Measurements from ENCODE around the gene ARID4B. TPM values are rescaled to one million over a fixed set of nuclear protein-coding genes. Genes with fewer than 3 reads are reported as not detected.

ARID4B gene
- total RNA-seq, 1 experiment from 2014 or later, result 48.7 TPM

- intact Hi-C loops (cut with micrococcal nuclease), result no loop called here
- Mint-ChIP-seq H3K27ac (ENCODE audit: low read depth, unreplicated experiment) (no peak overlapping the region), H3K4me3 (ENCODE audit: unreplicated experiment) (no peak overlapping the region), H3K27me3 (ENCODE audit: insufficient read depth, unreplicated experiment) (no peaks in the 10 kb centered on the region), H3K36me3 (ENCODE audit: insufficient read depth, unreplicated experiment) (peaks cover 89% of the 10 kb centered on the region), H3K4me1 (ENCODE audit: insufficient read depth, unreplicated experiment) (no peaks in the 10 kb centered on the region), H3K9me3 (ENCODE audit: unreplicated experiment) (no peaks in the 10 kb centered on the region)
- ChIA-PET POLR2A (interaction anchor here (0.7 to 4.4 kb wide), 5 partner anchors 9 to 528 kb away, joined by 3 to 17 read pairs (median 3); partner anchors contain the start of gene RBM34), CTCF (interaction anchor here (1.3 kb wide), 1 partner anchor 21 kb away, joined by 6 read pairs; no protein-coding TSS in a partner anchor)
- BruUV-seq (replicated peaks), result no TSS peak
- no peak for DNase-seq (ENCODE audit: unreplicated experiment)
- TF ChIP-seq CTCF (IDR thresholded peaks at IDR 0.05; ENCODE audit: unreplicated experiment), result no peak
These were observed 191.9 kb downstream of the ARID4B start for GRCh38 chr1:235136111-235136510.

- POLR2A ChIA-PET, result interaction anchor here (0.6 to 4.4 kb wide), 5 partner anchors 9 to 367 kb away, joined by 3 to 17 read pairs (median 4); partner anchors contain the start of gene RBM34
- no peak overlapping the region for H3K27ac Mint-ChIP-seq (ENCODE audit: low read depth, unreplicated experiment)
These were observed 193.8 kb downstream of the ARID4B start for GRCh38 chr1:235134171-235134570.

GRCh38 chr1:235133086-235133485, 194.9 kb downstream of the ARID4B start:
- H3K36me3 Mint-ChIP-seq (ENCODE audit: insufficient read depth, unreplicated experiment), result peaks cover 99% of the 10 kb centered on the region
- no peak for TF ChIP-seq CTCF (IDR thresholded peaks at IDR 0.05; ENCODE audit: unreplicated experiment)
- H3K4me3 Mint-ChIP-seq (ENCODE audit: unreplicated experiment), result no peak overlapping the region
- ChIA-PET POLR2A (interaction anchor here (0.6 to 4.4 kb wide), 5 partner anchors 13 to 28 kb away, joined by 3 to 17 read pairs (median 3); partner anchors contain the start of gene RBM34), CTCF (interaction anchor here (0.6 to 1.7 kb wide), 6 partner anchors 11 to 646 kb away, joined by 3 to 5 read pairs (median 4); no protein-coding TSS in a partner anchor)
- H3K27me3 Mint-ChIP-seq (ENCODE audit: insufficient read depth, unreplicated experiment), result no peaks in the 10 kb centered on the region
- no peaks in the 10 kb centered on the region for H3K9me3 Mint-ChIP-seq (ENCODE audit: unreplicated experiment)
- intact Hi-C loops (cut with micrococcal nuclease), result no loop called here
- DNase-seq (ENCODE audit: unreplicated experiment), result no peak
- no peak overlapping the region for H3K27ac Mint-ChIP-seq (ENCODE audit: low read depth, unreplicated experiment)
- BruUV-seq (replicated peaks), result no TSS peak
- H3K4me1 Mint-ChIP-seq (ENCODE audit: insufficient read depth, unreplicated experiment), result no peaks in the 10 kb centered on the region

More at GRCh38 chr1:235134171-235134570, 193.8 kb downstream of the ARID4B start:
- BruUV-seq (replicated peaks), result no TSS peak
- H3K4me3 Mint-ChIP-seq (ENCODE audit: unreplicated experiment), result no peak overlapping the region
- TF ChIP-seq CTCF (IDR thresholded peaks at IDR 0.05; ENCODE audit: unreplicated experiment), result no peak
- peaks cover 100% of the 10 kb centered on the region for H3K36me3 Mint-ChIP-seq (ENCODE audit: insufficient read depth, unreplicated experiment)
- no peaks in the 10 kb centered on the region for H3K4me1 Mint-ChIP-seq (ENCODE audit: insufficient read depth, unreplicated experiment)
- DNase-seq (ENCODE audit: unreplicated experiment), result no peak
- no peaks in the 10 kb centered on the region for H3K27me3 Mint-ChIP-seq (ENCODE audit: insufficient read depth, unreplicated experiment)
- intact Hi-C loops (cut with micrococcal nuclease), result no loop called here
- CTCF ChIA-PET, result interaction anchor here (0.7 to 1.7 kb wide), 4 partner anchors 31 to 65 kb away, joined by 3 to 5 read pairs (median 4); no protein-coding TSS in a partner anchor
- H3K9me3 Mint-ChIP-seq (ENCODE audit: unreplicated experiment), result no peaks in the 10 kb centered on the region

- POLR2A ChIA-PET, result interaction anchor here (1.0 to 4.4 kb wide), 3 partner anchors 29 to 372 kb away, joined by 3 to 17 read pairs (median 4); partner anchors contain the start of genes B3GALNT2 and RBM34
- Mint-ChIP-seq H3K36me3 (ENCODE audit: insufficient read depth, unreplicated experiment) (peaks cover 90% of the 10 kb centered on the region), H3K27me3 (ENCODE audit: insufficient read depth, unreplicated experiment) (no peaks in the 10 kb centered on the region), H3K27ac (ENCODE audit: low read depth, unreplicated experiment) (no peak overlapping the region), H3K4me1 (ENCODE audit: insufficient read depth, unreplicated experiment) (peaks cover 2% of the 10 kb centered on the region), H3K4me3 (ENCODE audit: unreplicated experiment) (no peak overlapping the region), H3K9me3 (ENCODE audit: unreplicated experiment) (no peaks in the 10 kb centered on the region)
- no peak for DNase-seq (ENCODE audit: unreplicated experiment)
- CTCF ChIA-PET, result interaction anchor here (0.6 to 1.6 kb wide), 6 partner anchors 12 to 931 kb away, joined by 3 to 5 read pairs (median 4); no protein-coding TSS in a partner anchor
- TF ChIP-seq CTCF (IDR thresholded peaks at IDR 0.05; ENCODE audit: unreplicated experiment), result no peak
- intact Hi-C loops (cut with micrococcal nuclease), result no loop called here
- BruUV-seq (replicated peaks), result no TSS peak
These were observed 196.0 kb downstream of the ARID4B start for GRCh38 chr1:235131961-235132360.

Measured in MCF 10A (cell line).